ENCODE results near the gene OR10H1. TPM values are rescaled to one million over a fixed set of nuclear protein-coding genes. Genes with fewer than 3 reads are reported as not detected.
A peak's percentile ranks its signal among the peaks of the same experiment; 100 is the strongest.
"Not testable (repeated sequence)": the region's sequence is repeated elsewhere in the genome, so short reads cannot be mapped to it uniquely, and the experiment has no call there.

OR10H1 gene
- total and polyA plus RNA-seq, 9 of the 15 experiments (the other 6 are each of a cell fraction or from before 2014, with no cell fraction given): not detected

DNA sequence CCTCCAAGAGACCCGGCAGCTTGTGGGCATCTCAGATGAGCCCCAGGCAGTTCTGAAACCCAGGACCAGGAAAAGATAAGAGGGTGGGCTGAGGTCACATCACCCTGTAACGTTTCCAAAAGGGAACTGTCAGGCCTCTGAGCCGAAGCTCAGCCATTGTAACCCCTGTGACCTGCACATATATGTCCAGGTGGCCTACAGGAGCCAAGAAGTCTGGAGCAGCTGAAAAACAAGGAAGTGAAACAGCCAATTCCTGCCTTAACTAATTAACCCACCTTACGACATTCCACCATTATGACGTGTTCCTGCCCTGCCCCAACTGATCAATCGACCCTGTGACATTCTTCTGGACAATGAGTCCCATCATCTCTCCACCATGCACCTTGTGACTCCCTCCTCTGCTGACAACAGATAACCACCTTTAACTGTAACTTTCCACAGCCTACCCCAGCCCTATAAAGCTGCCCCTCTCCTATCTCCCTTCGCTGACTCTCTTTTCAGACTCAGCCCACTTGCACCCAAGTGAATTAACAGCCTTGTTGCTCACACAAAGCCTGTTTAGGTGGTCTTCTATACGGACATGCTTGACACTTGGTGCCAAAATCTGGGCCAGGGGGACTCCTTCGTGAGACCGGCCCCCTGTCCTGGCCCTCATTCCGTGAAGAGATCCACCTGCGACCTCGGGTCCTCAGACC, 13.3 kb upstream of the OR10H1 start (continued):
- TF ChIP-seq NR2C1 (IDR thresholded peaks at IDR 0.05) (peak; percentile 62), NR2C1 (tag; IDR thresholded peaks at IDR 0.05) (peak; percentile 91), MBD2 (IDR thresholded peaks at IDR 0.05; ENCODE audit: borderline replicate concordance, low read depth) (peak; percentile 31; the same call in 1 of the 2 replicates), CREB1 (IDR thresholded peaks at IDR 0.05) (peak; percentile 57), CREB1 (CRISPR knock-in tag; IDR thresholded peaks at IDR 0.05) (peak; percentile 49; the same call in 1 of the 2 replicates), PHF8 (IDR thresholded peaks at IDR 0.05; ENCODE audit: borderline replicate concordance, low read length) (peak; percentile 32; the same call in 1 of the 2 replicates), BCOR (IDR thresholded peaks at IDR 0.05) (0 out of 2 replicates have a peak, but pooled peaks have one; percentile 53), HDAC8 (tag; IDR thresholded peaks at IDR 0.05) (peak; percentile 95), NCOA1 (IDR thresholded peaks at IDR 0.05; ENCODE audit: low read depth) (peak; percentile 79), NFXL1 (CRISPR knock-in tag; IDR thresholded peaks at IDR 0.05) (peak; percentile 75; the same call in 1 of the 2 replicates), KLF16 (IDR thresholded peaks at IDR 0.05) (0 out of 2 replicates have a peak, but pooled peaks have one; percentile 56), CXXC5 (CRISPR knock-in tag; IDR thresholded peaks at IDR 0.05) (peak; percentile 68), FOXK2 (conservative IDR thresholded peaks at IDR 0.05 in 1 of 2, IDR thresholded peaks at IDR 0.05 in 1 of 2; ENCODE audit: low read depth in 2 of 2) (peak; percentile 63 to 67), CAMTA2 (CRISPR knock-in tag; conservative IDR thresholded peaks at IDR 0.05) (peak; percentile 52; the same call in 1 of the 2 replicates), NR2C2 (tag; IDR thresholded peaks at IDR 0.05) (peak; percentile 93), MECOM (CRISPR knock-in tag; IDR thresholded peaks at IDR 0.05) (0 out of 2 replicates have a peak, but pooled peaks have one; percentile 58)
- TF ChIP-seq, protein P1, sequence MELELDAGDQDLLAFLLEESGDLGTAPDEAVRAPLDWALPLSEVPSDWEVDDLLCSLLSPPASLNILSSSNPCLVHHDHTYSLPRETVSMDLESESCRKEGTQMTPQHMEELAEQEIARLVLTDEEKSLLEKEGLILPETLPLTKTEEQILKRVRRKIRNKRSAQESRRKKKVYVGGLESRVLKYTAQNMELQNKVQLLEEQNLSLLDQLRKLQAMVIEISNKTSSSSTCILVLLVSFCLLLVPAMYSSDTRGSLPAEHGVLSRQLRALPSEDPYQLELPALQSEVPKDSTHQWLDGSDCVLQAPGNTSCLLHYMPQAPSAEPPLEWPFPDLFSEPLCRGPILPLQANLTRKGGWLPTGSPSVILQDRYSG (tag; conservative IDR thresholded peaks at IDR 0.05; ENCODE audit: low read depth): peak; percentile 94
- TF ChIP-seq, protein P2, sequence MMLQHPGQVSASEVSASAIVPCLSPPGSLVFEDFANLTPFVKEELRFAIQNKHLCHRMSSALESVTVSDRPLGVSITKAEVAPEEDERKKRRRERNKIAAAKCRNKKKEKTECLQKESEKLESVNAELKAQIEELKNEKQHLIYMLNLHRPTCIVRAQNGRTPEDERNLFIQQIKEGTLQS (IDR thresholded peaks at IDR 0.05): peak; percentile 63
- TF ChIP-seq, protein P2 (CRISPR knock-in tag; conservative IDR thresholded peaks at IDR 0.05): not testable (repeated sequence)
- TF ChIP-seq, protein P3, sequence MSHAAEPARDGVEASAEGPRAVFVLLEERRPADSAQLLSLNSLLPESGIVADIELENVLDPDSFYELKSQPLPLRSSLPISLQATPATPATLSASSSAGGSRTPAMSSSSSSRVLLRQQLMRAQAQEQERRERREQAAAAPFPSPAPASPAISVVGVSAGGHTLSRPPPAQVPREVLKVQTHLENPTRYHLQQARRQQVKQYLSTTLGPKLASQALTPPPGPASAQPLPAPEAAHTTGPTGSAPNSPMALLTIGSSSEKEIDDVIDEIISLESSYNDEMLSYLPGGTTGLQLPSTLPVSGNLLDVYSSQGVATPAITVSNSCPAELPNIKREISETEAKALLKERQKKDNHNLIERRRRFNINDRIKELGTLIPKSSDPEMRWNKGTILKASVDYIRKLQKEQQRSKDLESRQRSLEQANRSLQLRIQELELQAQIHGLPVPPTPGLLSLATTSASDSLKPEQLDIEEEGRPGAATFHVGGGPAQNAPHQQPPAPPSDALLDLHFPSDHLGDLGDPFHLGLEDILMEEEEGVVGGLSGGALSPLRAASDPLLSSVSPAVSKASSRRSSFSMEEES (CRISPR knock-in tag; IDR thresholded peaks at IDR 0.05): peak; percentile 4; the same call in 1 of the 2 replicates
- TF ChIP-seq, protein P4, sequence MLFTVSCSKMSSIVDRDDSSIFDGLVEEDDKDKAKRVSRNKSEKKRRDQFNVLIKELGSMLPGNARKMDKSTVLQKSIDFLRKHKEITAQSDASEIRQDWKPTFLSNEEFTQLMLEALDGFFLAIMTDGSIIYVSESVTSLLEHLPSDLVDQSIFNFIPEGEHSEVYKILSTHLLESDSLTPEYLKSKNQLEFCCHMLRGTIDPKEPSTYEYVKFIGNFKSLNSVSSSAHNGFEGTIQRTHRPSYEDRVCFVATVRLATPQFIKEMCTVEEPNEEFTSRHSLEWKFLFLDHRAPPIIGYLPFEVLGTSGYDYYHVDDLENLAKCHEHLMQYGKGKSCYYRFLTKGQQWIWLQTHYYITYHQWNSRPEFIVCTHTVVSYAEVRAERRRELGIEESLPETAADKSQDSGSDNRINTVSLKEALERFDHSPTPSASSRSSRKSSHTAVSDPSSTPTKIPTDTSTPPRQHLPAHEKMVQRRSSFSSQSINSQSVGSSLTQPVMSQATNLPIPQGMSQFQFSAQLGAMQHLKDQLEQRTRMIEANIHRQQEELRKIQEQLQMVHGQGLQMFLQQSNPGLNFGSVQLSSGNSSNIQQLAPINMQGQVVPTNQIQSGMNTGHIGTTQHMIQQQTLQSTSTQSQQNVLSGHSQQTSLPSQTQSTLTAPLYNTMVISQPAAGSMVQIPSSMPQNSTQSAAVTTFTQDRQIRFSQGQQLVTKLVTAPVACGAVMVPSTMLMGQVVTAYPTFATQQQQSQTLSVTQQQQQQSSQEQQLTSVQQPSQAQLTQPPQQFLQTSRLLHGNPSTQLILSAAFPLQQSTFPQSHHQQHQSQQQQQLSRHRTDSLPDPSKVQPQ (CRISPR knock-in tag; IDR thresholded peaks at IDR 0.05; ENCODE audit: borderline replicate concordance): 0 out of 2 replicates have a peak, but pooled peaks have one; percentile 34
- not testable (repeated sequence) for TF ChIP-seq NR2C2 (CRISPR knock-in tag; IDR thresholded peaks at IDR 0.05)
